D341Med (cell line): ENCODE results near the gene TMTC2.

ENCODE experiments used
- DNase-seq: peaks from one replicate; pipeline ENCODE4 v3.0.0; 2012; ENCODE audit warnings: low spot score

Gene TMTC2

GRCh38 chr12:82686168-82687020 is at the start of gene TMTC2:
TSS of gene TMTC2 (plus strand) at chr12:82686906.
- peak; percentile 94 for DNase-seq

- DNase-seq = no peak
Observed at GRCh38 chr12:82638324-82638723, 48.4 kb upstream of the TMTC2 start.

- DNase-seq = no peak
Observed at GRCh38 chr12:82644896-82645295, 41.8 kb upstream of the TMTC2 start.

GRCh38 chr12:82645414-82645813 is 41.3 kb upstream of the TMTC2 start:
- no peak for DNase-seq

- no peak for DNase-seq
Observed at GRCh38 chr12:82647853-82648252, 38.9 kb upstream of the TMTC2 start.

- no peak for DNase-seq
Observed at GRCh38 chr12:82648259-82648909, 38.3 kb upstream of the TMTC2 start.

- no peak for DNase-seq
Observed at GRCh38 chr12:82650627-82651337, 35.9 kb upstream of the TMTC2 start.

- DNase-seq = no peak
Observed at GRCh38 chr12:82651489-82651888, 35.2 kb upstream of the TMTC2 start.

GRCh38 chr12:82652071-82652470 is 34.6 kb upstream of the TMTC2 start:
- DNase-seq = no peak

GRCh38 chr12:82655751-82656150 is 31.0 kb upstream of the TMTC2 start:
- no peak for DNase-seq

GRCh38 chr12:82659343-82660207 is 27.1 kb upstream of the TMTC2 start:
- DNase-seq = no peak

- DNase-seq = no peak
Observed at GRCh38 chr12:82660541-82661325, 26.0 kb upstream of the TMTC2 start.

GRCh38 chr12:82663893-82664292 is 22.8 kb upstream of the TMTC2 start:
- no peak for DNase-seq

- no peak for DNase-seq
Observed at GRCh38 chr12:82665142-82665923, 21.4 kb upstream of the TMTC2 start.

- DNase-seq = no peak
Observed at GRCh38 chr12:82666830-82667229, 19.9 kb upstream of the TMTC2 start.

- no peak for DNase-seq
Observed at GRCh38 chr12:82671673-82672195, 15.0 kb upstream of the TMTC2 start.

- no peak for DNase-seq
Observed at GRCh38 chr12:82672811-82673495, 13.8 kb upstream of the TMTC2 start.

GRCh38 chr12:82673698-82674097 is 13.0 kb upstream of the TMTC2 start:
- DNase-seq = no peak

GRCh38 chr12:82675246-82675645 is 11.5 kb upstream of the TMTC2 start:
- DNase-seq = no peak
